GM23338 (cell line): ENCODE data around the gene TMEM128.

ENCODE experiments used
- CTCF ChIP-seq, 2 experiments: fragments of 200-600 bp in 1 of 2; sonication (generic) in 1 of 2; conservative IDR thresholded peaks; 2 replicates each; pipeline versions ENCODE4 v1.5.1 to v1.6.1; 2016 to 2017; ENCODE audit warnings: antibody characterized with exemption in 2 of 2, low read depth in 2 of 2, mild to moderate bottlenecking in 2 of 2, moderate library complexity in 1 of 2
- POLR2AphosphoS5 ChIP-seq: IDR thresholded peaks from 2 replicates; pipeline ENCODE4 v1.6.1; 2016; ENCODE audit warnings: antibody characterized with exemption, low read depth
- TF ChIP-seq, protein P1 (sequence below): IDR thresholded peaks from one replicate; pipeline ENCODE4 v1.6.1; 2018; ENCODE audit warnings: antibody characterized with exemption; ENCODE audit not compliant: unreplicated experiment

GRCh38 chr4:4248029-4248884, at the start of gene TMEM128:
- TF ChIP-seq, protein P1, sequence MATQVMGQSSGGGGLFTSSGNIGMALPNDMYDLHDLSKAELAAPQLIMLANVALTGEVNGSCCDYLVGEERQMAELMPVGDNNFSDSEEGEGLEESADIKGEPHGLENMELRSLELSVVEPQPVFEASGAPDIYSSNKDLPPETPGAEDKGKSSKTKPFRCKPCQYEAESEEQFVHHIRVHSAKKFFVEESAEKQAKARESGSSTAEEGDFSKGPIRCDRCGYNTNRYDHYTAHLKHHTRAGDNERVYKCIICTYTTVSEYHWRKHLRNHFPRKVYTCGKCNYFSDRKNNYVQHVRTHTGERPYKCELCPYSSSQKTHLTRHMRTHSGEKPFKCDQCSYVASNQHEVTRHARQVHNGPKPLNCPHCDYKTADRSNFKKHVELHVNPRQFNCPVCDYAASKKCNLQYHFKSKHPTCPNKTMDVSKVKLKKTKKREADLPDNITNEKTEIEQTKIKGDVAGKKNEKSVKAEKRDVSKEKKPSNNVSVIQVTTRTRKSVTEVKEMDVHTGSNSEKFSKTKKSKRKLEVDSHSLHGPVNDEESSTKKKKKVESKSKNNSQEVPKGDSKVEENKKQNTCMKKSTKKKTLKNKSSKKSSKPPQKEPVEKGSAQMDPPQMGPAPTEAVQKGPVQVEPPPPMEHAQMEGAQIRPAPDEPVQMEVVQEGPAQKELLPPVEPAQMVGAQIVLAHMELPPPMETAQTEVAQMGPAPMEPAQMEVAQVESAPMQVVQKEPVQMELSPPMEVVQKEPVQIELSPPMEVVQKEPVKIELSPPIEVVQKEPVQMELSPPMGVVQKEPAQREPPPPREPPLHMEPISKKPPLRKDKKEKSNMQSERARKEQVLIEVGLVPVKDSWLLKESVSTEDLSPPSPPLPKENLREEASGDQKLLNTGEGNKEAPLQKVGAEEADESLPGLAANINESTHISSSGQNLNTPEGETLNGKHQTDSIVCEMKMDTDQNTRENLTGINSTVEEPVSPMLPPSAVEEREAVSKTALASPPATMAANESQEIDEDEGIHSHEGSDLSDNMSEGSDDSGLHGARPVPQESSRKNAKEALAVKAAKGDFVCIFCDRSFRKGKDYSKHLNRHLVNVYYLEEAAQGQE = no peak
- TF ChIP-seq CTCF (conservative IDR thresholded peaks at IDR 0.05; ENCODE audit: low read depth in 2 of 2) (no peak), POLR2AphosphoS5 (peak; percentile 89)
